SU-DHL-6 (cell line): ENCODE data around the gene MCF2L2.

Source experiments
- H2AFZ ChIP-seq: fragments of 200-600 bp; sonication (generic); 2 replicates; pipeline ENCODE4 v1.6.1; 2014; ENCODE audit warnings: low read depth, mild to moderate bottlenecking, moderate library complexity, mixed read lengths, antibody characterized with exemption, low read length; ENCODE audit not compliant: severe bottlenecking
- H3F3A ChIP-seq: fragments of 200-600 bp; shearing (Covaris generic); 2 replicates; pipeline ENCODE4 v1.6.0; 2016; ENCODE audit warnings: antibody characterized with exemption, mild to moderate bottlenecking; ENCODE audit not compliant: insufficient read depth
- H3K27ac ChIP-seq: fragments of 200-600 bp; sonication (generic); 2 replicates; pipeline ENCODE4 v1.5.1; 2016; ENCODE audit warnings: low read depth, mild to moderate bottlenecking, low read length, moderate library complexity, mixed read lengths
- H3K27me3 ChIP-seq: fragments of 200-600 bp; sonication (generic), shearing (Covaris generic); 2 replicates; pipeline ENCODE4 v1.6.0; 2014; ENCODE audit warnings: mild to moderate bottlenecking, low read length
- H3K36me3 ChIP-seq: fragments of 200-600 bp; sonication (generic); 2 replicates; pipeline ENCODE4 v1.6.1; 2014; ENCODE audit warnings: mild to moderate bottlenecking, low read length, mixed read lengths
- H3K4me2 ChIP-seq: fragments of 300-600, 200-600 bp; shearing (Covaris generic), sonication (generic); 2 replicates; pipeline ENCODE4 v1.6.0; 2014; ENCODE audit warnings: low read length, low read depth, mild to moderate bottlenecking; ENCODE audit not compliant: poor library complexity, severe bottlenecking
- H3K4me3 ChIP-seq: fragments of 200-600 bp; sonication (generic); 2 replicates; pipeline ENCODE4 v1.5.1; 2014; ENCODE audit warnings: antibody characterized with exemption, low read length, mild to moderate bottlenecking, mixed read lengths; ENCODE audit not compliant: insufficient read depth, poor library complexity, severe bottlenecking
- H3K79me2 ChIP-seq: fragments of 200-600 bp; sonication (generic); 2 replicates; pipeline ENCODE4 v1.6.1; 2014; ENCODE audit warnings: mild to moderate bottlenecking, low read length, moderate library complexity; ENCODE audit not compliant: insufficient read depth
- H3K9ac ChIP-seq: fragments of 200-600 bp; sonication (generic); 2 replicates; pipeline ENCODE4 v1.7.0; 2014; ENCODE audit warnings: mild to moderate bottlenecking, low read length
- H3K9me2 ChIP-seq: fragments of 200-600 bp; sonication (generic); replicated peaks from 2 replicates; pipeline ENCODE4 v1.6.1; 2014; ENCODE audit warnings: low read length; ENCODE audit not compliant: insufficient read depth
- H3K9me3 ChIP-seq: fragments of 200-600 bp; sonication (generic); 2 replicates; pipeline ENCODE4 v1.6.1; 2014; ENCODE audit warnings: low read length, mixed read lengths; ENCODE audit not compliant: insufficient read depth
- H4K20me1 ChIP-seq: fragments of 200-600 bp; sonication (generic); 2 replicates; pipeline ENCODE4 v1.6.1; 2014; ENCODE audit warnings: low read depth, mild to moderate bottlenecking, antibody characterized with exemption, low read length, moderate library complexity, mixed read lengths
- EZH2phosphoT487 ChIP-seq: fragments of 200-600 bp; sonication (generic), shearing (Covaris generic); conservative IDR thresholded peaks from 2 replicates; pipeline ENCODE4 v1.6.1; 2018; ENCODE audit warnings: mild to moderate bottlenecking, antibody characterized with exemption, low read length, moderate library complexity, mixed read lengths
- TF ChIP-seq, protein P1 (sequence below): fragments of 200-600 bp; sonication (generic); IDR thresholded peaks from one replicate; pipeline ENCODE4 v1.5.1; 2017; ENCODE audit warnings: antibody characterized with exemption, mild to moderate bottlenecking, low read length, moderate library complexity; ENCODE audit not compliant: insufficient read depth, poor library complexity, severe bottlenecking

The MCF2L2 gene

DNA sequence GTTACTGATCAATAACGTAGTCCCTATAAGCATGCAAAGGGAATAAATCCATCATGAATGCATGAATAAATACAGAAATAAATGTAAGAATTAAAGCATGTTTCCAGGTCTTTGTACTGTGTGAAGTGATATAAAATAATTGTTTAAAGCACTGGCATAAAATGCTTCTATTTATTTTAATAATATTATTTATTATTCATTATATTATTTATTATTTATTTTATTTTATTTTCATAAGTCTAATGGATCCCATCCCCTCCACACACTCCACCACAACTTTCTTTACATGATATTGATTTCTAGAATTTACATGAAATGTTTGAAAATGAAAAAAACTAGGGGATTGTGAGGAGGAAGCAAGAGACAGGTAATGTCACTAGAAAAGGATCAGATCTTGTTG is 73.5 kb downstream of the MCF2L2 start:
- Histone ChIP-seq H3K79me2 (no peaks in the 10 kb centered on the region), H2AFZ (no peak overlapping the region), H3K9me2 (no peaks in the 10 kb centered on the region), H3F3A (no peaks in the 10 kb centered on the region), H3K4me2 (no peak overlapping the region), H3K9ac (no peak overlapping the region), H3K36me3 (no peaks in the 10 kb centered on the region), H3K27me3 (no peaks in the 10 kb centered on the region), H3K4me3 (no peak overlapping the region), H4K20me1 (no peaks in the 10 kb centered on the region), H3K9me3 (no peaks in the 10 kb centered on the region), H3K27ac (no peak overlapping the region)
- TF ChIP-seq EZH2phosphoT487: no peak
- TF ChIP-seq, protein P1, sequence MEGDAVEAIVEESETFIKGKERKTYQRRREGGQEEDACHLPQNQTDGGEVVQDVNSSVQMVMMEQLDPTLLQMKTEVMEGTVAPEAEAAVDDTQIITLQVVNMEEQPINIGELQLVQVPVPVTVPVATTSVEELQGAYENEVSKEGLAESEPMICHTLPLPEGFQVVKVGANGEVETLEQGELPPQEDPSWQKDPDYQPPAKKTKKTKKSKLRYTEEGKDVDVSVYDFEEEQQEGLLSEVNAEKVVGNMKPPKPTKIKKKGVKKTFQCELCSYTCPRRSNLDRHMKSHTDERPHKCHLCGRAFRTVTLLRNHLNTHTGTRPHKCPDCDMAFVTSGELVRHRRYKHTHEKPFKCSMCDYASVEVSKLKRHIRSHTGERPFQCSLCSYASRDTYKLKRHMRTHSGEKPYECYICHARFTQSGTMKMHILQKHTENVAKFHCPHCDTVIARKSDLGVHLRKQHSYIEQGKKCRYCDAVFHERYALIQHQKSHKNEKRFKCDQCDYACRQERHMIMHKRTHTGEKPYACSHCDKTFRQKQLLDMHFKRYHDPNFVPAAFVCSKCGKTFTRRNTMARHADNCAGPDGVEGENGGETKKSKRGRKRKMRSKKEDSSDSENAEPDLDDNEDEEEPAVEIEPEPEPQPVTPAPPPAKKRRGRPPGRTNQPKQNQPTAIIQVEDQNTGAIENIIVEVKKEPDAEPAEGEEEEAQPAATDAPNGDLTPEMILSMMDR: no peak

DNA sequence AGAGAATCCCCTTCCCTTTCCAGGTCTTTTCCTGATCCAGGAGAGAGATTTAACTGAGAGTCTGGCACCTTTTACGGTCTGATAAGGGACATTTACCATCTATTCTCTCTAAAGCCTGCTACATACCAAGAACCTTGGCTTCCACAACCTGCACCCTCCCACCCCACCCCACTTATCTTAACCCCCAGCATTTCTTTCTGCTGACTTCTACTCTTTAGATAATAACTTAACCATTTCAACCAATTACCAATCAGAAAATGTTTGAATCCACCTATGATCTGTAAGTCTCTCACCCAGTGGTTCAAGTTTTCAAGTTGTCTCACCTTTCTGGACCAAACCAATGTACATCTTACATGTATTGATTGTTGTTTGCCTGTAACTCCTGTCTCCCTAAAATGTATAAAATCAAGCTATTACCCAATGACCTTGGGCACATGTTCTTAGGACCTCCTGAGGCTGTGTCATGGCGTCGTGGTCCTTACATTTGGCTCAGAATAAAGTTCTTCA is 74.0 kb downstream of the MCF2L2 start:
- no peaks in the 10 kb centered on the region for H3F3A ChIP-seq
- no peak overlapping the region for H3K4me2 ChIP-seq
- no peak overlapping the region for H3K4me3 ChIP-seq
- no peak for TF ChIP-seq EZH2phosphoT487
- TF ChIP-seq, protein P1: no peak
- no peak overlapping the region for H2AFZ ChIP-seq
- no peaks in the 10 kb centered on the region for H3K27me3 ChIP-seq
- no peaks in the 10 kb centered on the region for H3K79me2 ChIP-seq
- H3K9me2 ChIP-seq: no peaks in the 10 kb centered on the region
- H3K9ac ChIP-seq: no peak overlapping the region
- H3K36me3 ChIP-seq: no peaks in the 10 kb centered on the region
- no peaks in the 10 kb centered on the region for H3K9me3 ChIP-seq
- H3K27ac ChIP-seq: no peak overlapping the region
- no peaks in the 10 kb centered on the region for H4K20me1 ChIP-seq

DNA sequence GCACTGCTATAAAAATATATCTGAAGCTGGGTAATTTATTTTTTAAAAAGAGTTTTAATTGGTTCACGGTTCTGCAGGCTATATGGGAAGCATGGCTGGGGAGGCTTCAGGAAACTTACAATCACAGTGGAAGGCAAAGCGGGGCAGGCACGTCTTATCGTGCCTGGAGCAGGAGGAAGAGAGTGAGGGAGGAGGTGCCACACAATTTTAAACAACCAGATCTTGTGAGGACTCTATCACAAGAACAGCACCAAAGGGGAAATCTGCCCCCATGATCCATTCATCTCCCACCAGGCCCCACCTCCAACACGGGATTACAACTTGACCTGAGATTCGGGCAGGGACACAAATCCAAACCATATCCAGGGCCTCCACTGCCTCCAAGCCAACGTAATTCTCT is 75.0 kb downstream of the MCF2L2 start:
- Histone ChIP-seq H3F3A (no peaks in the 10 kb centered on the region), H2AFZ (no peak overlapping the region), H3K27ac (no peak overlapping the region), H3K4me2 (no peak overlapping the region), H3K9me2 (no peaks in the 10 kb centered on the region), H3K36me3 (no peaks in the 10 kb centered on the region), H3K79me2 (no peaks in the 10 kb centered on the region), H3K9ac (no peak overlapping the region), H3K4me3 (no peak overlapping the region), H3K27me3 (no peaks in the 10 kb centered on the region), H3K9me3 (no peaks in the 10 kb centered on the region), H4K20me1 (no peaks in the 10 kb centered on the region)
- no peak for TF ChIP-seq EZH2phosphoT487
- TF ChIP-seq, protein P1: no peak
